HG03060 (cell line): Measurements from ENCODE around the gene BCL2L15.
"Not testable (repeated sequence)": the region's sequence is repeated elsewhere in the genome, so short reads cannot be mapped to it uniquely, and the experiment has no call there.

ENCODE experiments used
- ATAC-seq: cut with Tn5 transposase; IDR thresholded peaks from one replicate; pipeline ENCODE4 v1.9.1; 2021; ENCODE audit warnings: low read depth, moderate number of reproducible peaks; ENCODE audit not compliant: unreplicated experiment

BCL2L15 gene

DNA sequence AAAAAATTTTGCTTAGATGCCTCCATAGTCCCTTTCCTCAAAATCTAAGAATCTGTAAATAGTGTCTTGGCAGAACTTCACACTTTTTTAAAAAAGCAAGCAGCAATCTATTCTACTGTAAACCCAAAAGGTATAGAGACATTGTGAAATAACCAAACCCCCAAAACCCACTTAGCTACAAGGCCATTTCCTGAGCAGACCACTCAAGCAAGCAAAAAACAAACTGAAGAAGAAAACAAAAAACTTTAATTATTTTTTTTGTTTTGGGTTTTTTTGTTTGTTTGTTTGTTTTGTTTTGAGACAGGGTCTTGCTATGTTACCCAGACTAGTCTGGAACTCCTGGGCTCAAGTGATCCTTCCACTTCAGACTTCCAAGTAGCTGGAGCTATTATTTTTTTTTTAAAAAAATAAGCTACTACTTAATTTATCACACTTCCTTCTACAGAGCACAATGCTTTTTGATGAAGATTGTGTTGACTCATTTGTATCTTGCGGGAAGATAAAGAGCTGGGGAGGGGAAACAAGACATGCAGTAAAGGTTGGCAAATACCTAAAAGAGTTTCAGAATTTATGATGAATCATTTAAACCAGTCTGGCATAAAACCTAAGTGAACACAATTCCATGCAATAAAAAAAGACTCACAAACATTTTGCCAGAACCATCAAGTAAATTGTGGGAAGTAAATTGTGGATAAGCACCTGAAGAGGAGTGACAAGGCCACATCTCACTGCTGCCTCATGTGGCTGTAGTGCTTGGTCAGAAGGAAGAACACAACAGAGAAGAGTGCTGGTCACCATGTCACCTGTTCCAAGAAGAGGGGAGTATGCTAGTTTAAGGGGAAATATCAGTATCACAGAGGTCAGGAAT is 13.1 kb downstream of the BCL2L15 start:
- ATAC-seq: no peak

GRCh38 chr1:113872219-113872935 is 15.0 kb downstream of the BCL2L15 start:
- ATAC-seq: peak; percentile 4

GRCh38 chr1:113871597-113872113 is 15.7 kb downstream of the BCL2L15 start, which contains the start of gene PTPN22:
PTPN22 (minus strand) TSS chr1:113871712.
- ATAC-seq: peak; percentile 78

DNA sequence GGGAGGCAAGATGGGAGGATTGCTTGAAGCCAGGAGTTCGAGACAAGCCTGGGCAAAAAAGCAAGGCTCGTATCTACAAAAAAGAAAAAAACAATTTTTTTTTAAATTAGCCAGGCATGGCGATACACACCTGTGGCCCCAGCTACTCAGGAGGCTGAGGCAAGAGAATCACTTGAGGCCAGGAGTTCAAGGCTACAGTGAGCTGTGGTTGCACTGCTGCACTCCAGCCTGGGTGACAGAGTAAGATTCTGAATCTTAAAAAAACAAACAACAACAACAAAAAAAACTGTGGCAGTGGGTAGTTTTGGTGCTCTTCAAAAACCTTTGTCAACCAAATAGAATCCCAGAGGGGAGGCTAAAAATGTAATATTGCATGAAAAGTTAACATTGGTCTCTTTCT is 16.6 kb downstream of the BCL2L15 start:
- ATAC-seq: no peak

DNA sequence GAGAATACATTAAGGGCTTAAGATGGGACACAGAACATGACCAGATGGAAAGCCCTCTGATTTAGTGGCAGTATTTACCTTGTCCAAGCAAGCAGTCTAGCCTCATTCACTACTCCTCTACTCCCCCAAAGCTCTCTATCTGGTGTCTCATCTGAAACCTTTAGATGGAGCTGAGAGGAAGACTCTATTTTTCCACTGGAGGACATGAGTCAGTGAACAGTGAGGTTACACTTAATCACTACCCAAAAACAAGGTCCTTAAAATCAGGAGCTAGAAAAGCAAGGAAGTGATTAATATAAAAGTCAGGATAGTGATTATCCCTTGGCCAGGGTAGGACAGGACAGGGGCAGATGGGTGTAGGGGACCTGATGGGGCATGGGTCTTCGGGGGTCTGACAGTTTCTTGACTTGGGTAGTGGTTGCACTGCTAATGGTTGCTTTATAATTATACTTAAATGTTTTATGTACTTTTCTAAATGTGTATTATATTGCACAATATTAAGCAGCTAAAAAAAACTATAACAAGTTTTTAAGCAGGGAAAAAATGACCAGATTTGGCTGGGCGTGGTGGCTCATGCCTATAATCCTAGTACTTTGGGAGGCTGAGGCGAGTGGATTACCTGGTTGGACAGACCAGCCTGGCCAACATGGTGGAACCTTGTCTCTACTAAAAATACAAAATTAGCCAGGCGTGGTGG is 18.8 kb downstream of the BCL2L15 start:
- no peak for ATAC-seq

- no peak for ATAC-seq
Measured at GRCh38 chr1:113861641-113862040, 25.7 kb downstream of the BCL2L15 start.

DNA sequence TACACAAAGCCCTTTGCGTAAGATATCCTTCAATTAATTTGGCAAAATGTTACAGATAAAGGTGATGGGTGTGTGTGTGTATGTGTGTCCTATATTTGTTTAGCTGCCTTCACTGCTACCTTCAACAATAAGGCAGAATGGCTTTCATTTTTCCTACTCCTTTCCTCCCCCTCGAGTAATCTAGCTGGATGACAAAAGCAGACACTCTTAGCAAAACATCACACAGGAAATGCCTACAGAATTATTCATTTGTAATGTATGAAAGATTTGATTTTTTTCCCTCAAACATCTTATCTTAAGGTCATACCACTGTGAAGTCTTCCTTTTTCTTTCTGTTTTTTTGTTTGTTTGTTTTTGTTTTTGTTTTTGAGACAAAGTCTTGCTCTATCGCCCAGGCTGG is 26.5 kb downstream of the BCL2L15 start:
- ATAC-seq: no peak

DNA sequence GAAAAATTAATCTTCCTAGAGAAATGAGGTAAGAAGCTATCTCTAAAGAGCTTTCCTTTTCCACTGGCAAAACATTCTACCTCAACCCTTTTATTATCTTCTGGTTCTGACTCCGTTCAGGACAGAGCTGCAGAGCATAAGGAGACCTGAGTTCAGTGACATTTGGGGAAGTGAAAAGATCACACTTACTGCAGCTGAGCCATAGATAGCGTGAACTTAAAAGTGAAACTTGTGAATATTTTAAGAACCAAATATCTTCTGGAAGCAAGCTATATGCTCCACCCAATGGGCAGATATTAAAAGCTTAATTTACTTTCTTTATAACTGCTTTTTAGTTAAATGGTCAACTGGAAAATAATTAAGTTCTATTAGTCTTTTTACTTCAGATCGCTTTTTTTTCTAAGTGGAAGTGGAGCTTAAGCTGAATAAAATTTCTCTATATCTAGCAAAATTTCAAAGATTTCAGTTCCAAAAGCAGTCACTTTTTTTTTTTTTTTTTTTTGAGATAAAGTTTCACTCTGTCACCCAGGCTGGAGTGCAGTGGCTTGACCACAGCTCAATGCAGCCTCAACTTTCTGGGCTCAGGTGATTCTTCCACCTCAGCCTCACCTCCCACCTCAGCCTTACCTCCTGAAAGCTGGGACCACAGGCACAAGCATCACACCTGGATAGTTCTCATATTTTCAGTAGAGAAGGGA is 27.8 kb downstream of the BCL2L15 start:
- peak; percentile 85 for ATAC-seq

DNA sequence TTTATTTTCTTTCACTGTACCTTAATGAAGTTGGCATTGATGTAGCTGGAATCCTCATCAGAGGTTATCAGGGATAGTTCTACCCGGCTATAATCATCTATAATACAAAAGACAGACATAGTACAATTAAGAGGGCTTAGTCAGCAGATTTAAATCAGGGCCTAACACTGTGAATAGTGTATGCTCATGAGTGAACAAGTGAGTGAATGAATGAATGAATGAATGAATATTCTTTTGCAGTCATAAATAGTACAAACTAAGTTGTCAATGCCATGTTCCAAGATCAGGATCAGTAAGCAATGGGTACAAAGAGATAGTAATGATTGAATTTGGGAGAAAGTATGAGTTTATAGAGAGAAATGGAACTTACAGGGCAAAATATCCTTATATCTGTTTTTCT is 28.4 kb downstream of the BCL2L15 start:
- ATAC-seq: no peak

DNA sequence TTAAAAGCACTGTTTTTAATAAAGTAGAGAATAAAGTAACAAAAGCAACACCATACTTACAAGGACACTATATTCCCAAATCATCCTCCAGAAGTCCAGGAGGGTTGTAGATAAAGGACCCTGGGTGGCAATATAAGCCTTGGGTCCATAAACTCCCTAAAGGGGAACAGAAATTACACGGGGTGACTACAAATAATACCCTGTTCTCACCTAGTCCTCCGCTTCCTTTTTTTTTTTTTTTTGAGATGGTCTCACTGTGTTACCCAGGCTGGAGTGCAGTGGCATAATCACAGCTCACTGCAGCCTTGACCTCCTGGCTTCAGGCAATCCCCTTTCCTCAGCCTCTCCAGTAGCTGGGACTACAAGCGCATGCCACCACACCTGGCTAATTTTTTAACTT is 29.0 kb downstream of the BCL2L15 start:
- ATAC-seq: no peak

DNA sequence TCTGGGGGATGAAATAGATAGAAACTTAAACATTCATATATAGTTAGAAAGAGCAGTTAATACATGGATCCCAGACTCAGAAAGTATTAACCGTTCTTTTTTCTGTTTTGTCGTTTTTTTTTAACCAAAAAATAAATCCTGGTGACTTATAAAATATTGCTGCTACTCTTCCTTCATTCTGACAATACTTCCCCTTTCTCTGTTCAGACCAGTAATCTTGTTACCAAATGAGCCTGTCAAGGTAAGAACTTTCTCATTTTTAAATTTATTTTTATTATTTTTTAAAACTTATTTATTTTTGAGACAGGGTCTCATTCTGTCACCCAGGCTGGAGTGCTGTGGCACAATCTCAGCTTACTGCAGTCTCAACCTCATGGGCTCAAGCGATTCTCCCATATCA is 29.6 kb downstream of the BCL2L15 start:
- ATAC-seq: no peak

DNA sequence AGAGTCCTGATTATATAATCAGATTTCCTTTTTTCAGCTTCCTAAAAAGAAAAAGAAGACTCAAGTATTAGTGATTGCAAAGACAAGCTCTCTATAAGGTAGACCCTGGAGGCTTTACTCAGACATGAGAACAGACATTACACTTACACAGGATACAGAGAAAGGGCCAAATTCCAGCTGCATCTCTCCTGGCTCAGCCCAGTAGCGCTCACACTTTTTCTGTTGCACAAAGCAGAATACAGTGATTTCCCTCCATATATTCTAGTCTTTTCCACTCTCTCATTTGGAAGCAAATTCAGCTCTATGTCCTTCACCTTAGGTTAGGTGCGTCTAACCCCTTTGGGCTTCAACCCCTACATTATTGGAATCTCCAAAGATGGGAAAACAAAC is 31.0 kb downstream of the BCL2L15 start:
- ATAC-seq: no peak

- no peak for ATAC-seq
Measured at GRCh38 chr1:113855630-113856400, 31.6 kb downstream of the BCL2L15 start.

- no peak for ATAC-seq
Measured at GRCh38 chr1:113854234-113854633, 33.1 kb downstream of the BCL2L15 start.

GRCh38 chr1:113852694-113853093 is 34.7 kb downstream of the BCL2L15 start:
- not testable (repeated sequence) for ATAC-seq

DNA sequence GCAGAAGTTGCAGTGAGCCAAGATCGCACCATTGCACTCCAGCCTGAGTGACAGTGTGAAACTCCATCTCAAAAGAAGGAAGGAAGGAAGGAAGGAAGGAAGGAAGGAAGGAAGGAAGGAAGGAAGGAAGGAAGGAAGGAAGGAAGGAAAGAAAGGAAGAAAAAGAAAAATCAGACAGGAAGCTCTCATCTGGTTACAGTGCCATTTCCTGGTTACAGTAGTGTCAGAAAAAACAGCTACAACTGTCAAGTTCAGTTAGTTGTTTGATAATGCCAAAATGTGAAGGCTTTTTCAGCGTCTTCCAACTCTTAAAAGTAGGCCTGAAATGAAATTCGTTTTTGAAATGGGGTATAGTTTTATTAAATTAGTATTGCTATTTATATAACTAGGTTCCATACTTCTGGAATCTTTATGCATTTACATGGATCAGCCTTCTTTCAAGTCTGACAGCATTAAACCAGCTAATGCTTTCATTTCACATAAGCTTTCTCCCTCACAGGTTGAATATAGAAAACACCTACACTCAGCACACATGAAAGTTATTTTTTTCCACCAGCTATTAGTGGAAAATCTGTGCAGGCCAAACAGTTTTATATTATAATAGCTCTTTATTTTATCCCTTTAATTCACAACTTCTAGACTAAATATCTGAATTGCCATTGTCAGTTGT is 37.1 kb downstream of the BCL2L15 start:
- no peak for ATAC-seq

DNA sequence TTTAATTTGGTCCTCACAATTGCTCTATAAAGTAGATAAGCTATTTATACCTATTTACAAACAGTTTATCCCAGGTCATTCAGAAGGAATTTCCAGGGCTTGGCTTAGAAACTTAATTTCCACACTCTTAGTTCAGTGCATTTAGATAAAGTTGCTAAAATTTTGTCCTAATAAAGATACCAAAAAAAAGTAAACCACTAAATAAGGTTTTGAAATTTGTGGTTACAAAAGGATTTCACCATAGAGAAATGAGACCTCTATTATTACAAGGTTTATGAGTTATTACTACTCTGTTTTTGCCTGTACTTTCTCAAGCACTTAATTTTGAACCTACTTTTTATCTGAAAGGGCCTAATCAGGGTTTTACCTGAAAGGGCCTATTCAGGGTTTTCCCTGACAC is 38.3 kb downstream of the BCL2L15 start:
- no peak for ATAC-seq

- no peak for ATAC-seq
Measured at GRCh38 chr1:113846391-113847035, 40.9 kb downstream of the BCL2L15 start.

DNA sequence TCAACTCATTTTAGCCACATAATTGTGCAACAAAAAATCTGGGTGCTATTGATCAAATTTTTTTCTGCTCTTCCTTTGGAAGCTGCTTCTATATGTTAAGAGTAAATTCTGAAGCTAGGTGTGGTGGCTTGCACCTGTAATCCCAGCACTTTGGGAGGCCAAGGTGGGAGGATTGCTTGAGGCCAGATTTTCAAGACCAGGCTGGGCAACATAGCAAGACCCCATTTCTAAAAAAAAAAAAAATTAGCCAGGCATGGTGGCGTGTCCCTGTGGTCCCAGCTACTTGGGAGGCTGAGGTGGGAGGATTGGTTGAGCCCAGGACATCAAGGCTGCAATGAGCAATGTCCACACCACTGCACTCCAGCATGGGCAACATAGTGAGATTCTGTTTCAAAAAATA is 50.8 kb downstream of the BCL2L15 start:
- no peak for ATAC-seq
